Activated CD8-positive, alpha-beta memory T cell treated with anti-CD3 and anti-CD28 coated beads, Interleukin-2, amount 10 ng/mL, durations not matched to agents 7 days and 5 days (primary cell): ENCODE results near the gene BGLAP. TPM values are rescaled to one million over a fixed set of nuclear protein-coding genes. Genes with fewer than 3 reads are reported as not detected.
A peak's percentile ranks its signal among the peaks of the same experiment; 100 is the strongest.

ENCODE experiments used
- ATAC-seq: fragments of 150-1000 bp; cut with Tn5 transposase; one replicate; pipeline ENCODE4 v1.10.0; 2021; ENCODE audit warnings: moderate library complexity
- CTCF ChIA-PET: fragments of 350-600 bp; sonication (Branson Sonifier 250); formaldehyde crosslinking; loops from one replicate; lab custom pipeline; 2021; ENCODE audit warnings: antibody characterized with exemption; lab: Charles Lee
- DNase-seq: peaks from one replicate; pipeline ENCODE4 v3.0.0-alpha.2; 2020
- H3K27ac Mint-ChIP-seq: one replicate; pipeline ENCODE4 v1.8.0; 2021; ENCODE audit warnings: mild to moderate bottlenecking, mixed read lengths
- H3K27me3 Mint-ChIP-seq: one replicate; pipeline ENCODE4 v1.8.0; 2021; ENCODE audit warnings: mixed read lengths
- H3K36me3 Mint-ChIP-seq: one replicate; pipeline ENCODE4 v1.8.0; 2021; ENCODE audit warnings: mild to moderate bottlenecking, mixed read lengths
- H3K4me1 Mint-ChIP-seq: one replicate; pipeline ENCODE4 v1.8.0; 2021; ENCODE audit warnings: mixed read lengths
- H3K4me3 Mint-ChIP-seq: one replicate; pipeline ENCODE4 v1.8.0; 2021; ENCODE audit warnings: mild to moderate bottlenecking, moderate library complexity, mixed read lengths
- H3K9me3 Mint-ChIP-seq: one replicate; pipeline ENCODE4 v1.8.0; 2022; ENCODE audit warnings: low read depth, mixed read lengths
- total RNA-seq, 2 experiments: library from RNA; stranded (reverse); gene quantifications; one replicate each; pipeline ENCODE4 v1.2.3, GENCODE V29; 2021

Gene BGLAP
- total RNA-seq, 2 experiments from 2014 or later, result 0.93 to 1.0 TPM

- no peaks in the 10 kb centered on the region for H3K4me1 Mint-ChIP-seq
- H3K27me3 Mint-ChIP-seq, result no peaks in the 10 kb centered on the region
- no peaks in the 10 kb centered on the region for H3K9me3 Mint-ChIP-seq
- CTCF ChIA-PET, result no interaction called here
- no peak for DNase-seq
- no peak for ATAC-seq
- H3K27ac Mint-ChIP-seq, result no peak overlapping the region
- peaks cover 56% of the 10 kb centered on the region for H3K36me3 Mint-ChIP-seq
- no peak overlapping the region for H3K4me3 Mint-ChIP-seq
These were observed 24.1 kb downstream of the BGLAP start for GRCh38 chr1:156266051-156266450.

GRCh38 chr1:156268336-156268735 is 26.4 kb downstream of the BGLAP start:
- Mint-ChIP-seq H3K4me3 (no peak overlapping the region), H3K36me3 (peaks cover 54% of the 10 kb centered on the region), H3K9me3 (no peaks in the 10 kb centered on the region), H3K27ac (no peak overlapping the region), H3K4me1 (no peaks in the 10 kb centered on the region), H3K27me3 (no peaks in the 10 kb centered on the region)
- CTCF ChIA-PET, result interaction anchor here (1.0 kb wide), 1 partner anchor 42 kb away, joined by 3 read pairs; no protein-coding TSS in a partner anchor
- DNase-seq, result no peak
- ATAC-seq, result no peak

- H3K4me1 Mint-ChIP-seq, result no peaks in the 10 kb centered on the region
- H3K9me3 Mint-ChIP-seq, result no peaks in the 10 kb centered on the region
- no peak overlapping the region for H3K27ac Mint-ChIP-seq
- ATAC-seq (no peak), DNase-seq (no peak)
- CTCF ChIA-PET, result interaction anchor here (1.1 kb wide), 1 partner anchor 45 kb away, joined by 4 read pairs; no protein-coding TSS in a partner anchor
- H3K27me3 Mint-ChIP-seq, result no peaks in the 10 kb centered on the region
- H3K36me3 Mint-ChIP-seq, result peaks cover 57% of the 10 kb centered on the region
- no peak overlapping the region for H3K4me3 Mint-ChIP-seq
These were observed 28.3 kb downstream of the BGLAP start for GRCh38 chr1:156270314-156270713.

- ATAC-seq, result no peak
- H3K4me3 Mint-ChIP-seq, result no peak overlapping the region
- peaks cover 53% of the 10 kb centered on the region for H3K36me3 Mint-ChIP-seq
- H3K27ac Mint-ChIP-seq, result no peak overlapping the region
- H3K9me3 Mint-ChIP-seq, result no peaks in the 10 kb centered on the region
- DNase-seq, result no peak
- H3K4me1 Mint-ChIP-seq, result peaks cover 17% of the 10 kb centered on the region
- CTCF ChIA-PET, result interaction anchor here (0.8 kb wide), 1 partner anchor 55 kb away, joined by 6 read pairs; no protein-coding TSS in a partner anchor
- H3K27me3 Mint-ChIP-seq, result no peaks in the 10 kb centered on the region
These were observed 34.5 kb downstream of the BGLAP start for GRCh38 chr1:156276532-156276931.

GRCh38 chr1:156276966-156277381 is 35.0 kb downstream of the BGLAP start:
- CTCF ChIA-PET, result no interaction called here

GRCh38 chr1:156279837-156280236 is 37.9 kb downstream of the BGLAP start:
- Mint-ChIP-seq H3K9me3 (no peaks in the 10 kb centered on the region), H3K27ac (no peak overlapping the region), H3K4me3 (no peak overlapping the region), H3K27me3 (no peaks in the 10 kb centered on the region), H3K36me3 (peaks cover 28% of the 10 kb centered on the region), H3K4me1 (peaks cover 38% of the 10 kb centered on the region)
- CTCF ChIA-PET, result interaction anchor here (0.8 to 2.0 kb wide), 4 partner anchors 20 to 150 kb away, joined by 3 to 5 read pairs (median 4); no protein-coding TSS in a partner anchor
- ATAC-seq (no peak), DNase-seq (no peak)

More at GRCh38 chr1:156276966-156277381, 35.0 kb downstream of the BGLAP start:
- no peak overlapping the region for H3K4me3 Mint-ChIP-seq
- H3K27me3 Mint-ChIP-seq, result no peaks in the 10 kb centered on the region
- DNase-seq (no peak), ATAC-seq (no peak)
- H3K27ac Mint-ChIP-seq, result no peak overlapping the region
- H3K9me3 Mint-ChIP-seq, result no peaks in the 10 kb centered on the region
- H3K36me3 Mint-ChIP-seq, result peaks cover 51% of the 10 kb centered on the region
- H3K4me1 Mint-ChIP-seq, result peaks cover 19% of the 10 kb centered on the region

GRCh38 chr1:156281281-156281680 is 39.3 kb downstream of the BGLAP start:
- peak; percentile 45 for ATAC-seq
- Mint-ChIP-seq H3K27me3 (no peaks in the 10 kb centered on the region), H3K4me1 (peaks cover 39% of the 10 kb centered on the region), H3K9me3 (no peaks in the 10 kb centered on the region), H3K27ac (peak overlapping the region; percentile 91), H3K4me3 (peak overlapping the region; percentile 94), H3K36me3 (peaks cover 24% of the 10 kb centered on the region)
- peak; percentile 80 for DNase-seq
- CTCF ChIA-PET, result interaction anchor here (0.5 to 5.5 kb wide), 7 partner anchors 38 to 254 kb away, joined by 3 to 24 read pairs (median 7); no protein-coding TSS in a partner anchor

GRCh38 chr1:156281693-156282478 is 39.9 kb downstream of the BGLAP start:
- Mint-ChIP-seq H3K4me1 (peaks cover 39% of the 10 kb centered on the region), H3K4me3 (peak overlapping the region; percentile 94)
- ATAC-seq, result no peak

GRCh38 chr1:156282479-156283222 is 40.7 kb downstream of the BGLAP start, which contains the start of gene SMG5:
SMG5 (minus strand) TSS chr1:156282825; CDS start chr1:156282680, 145 bp downstream.
- Mint-ChIP-seq H3K9me3 (no peaks in the 10 kb centered on the region), H3K36me3 (peaks cover 15% of the 10 kb centered on the region), H3K27me3 (no peaks in the 10 kb centered on the region), H3K4me3 (peak within 1 kb of the TSS; percentile 94), H3K4me1 (peaks cover 39% of the 10 kb centered on the region), H3K27ac (peak within 1 kb of the TSS; percentile 91)
- DNase-seq (peak; percentile 99), ATAC-seq (peak; percentile 92)
- CTCF ChIA-PET, result interaction anchor here (0.7 to 5.5 kb wide), 20 partner anchors 9 to 361 kb away, joined by 3 to 24 read pairs (median 4); partner anchors contain the start of gene PMF1

More at GRCh38 chr1:156281693-156282478, 39.9 kb downstream of the BGLAP start:
- H3K36me3 Mint-ChIP-seq, result peaks cover 18% of the 10 kb centered on the region
- H3K27me3 Mint-ChIP-seq, result no peaks in the 10 kb centered on the region
- H3K27ac Mint-ChIP-seq, result peak overlapping the region; percentile 91
- DNase-seq, result peak; percentile 46
- no peaks in the 10 kb centered on the region for H3K9me3 Mint-ChIP-seq
- CTCF ChIA-PET, result interaction anchor here (0.5 to 5.5 kb wide), 17 partner anchors 15 to 253 kb away, joined by 3 to 24 read pairs (median 4); partner anchors contain the start of gene PMF1

- H3K4me1 Mint-ChIP-seq, result peaks cover 39% of the 10 kb centered on the region
- H3K4me3 Mint-ChIP-seq, result peak overlapping the region; percentile 94
- H3K36me3 Mint-ChIP-seq, result peaks cover 7% of the 10 kb centered on the region
- peak overlapping the region; percentile 91 for H3K27ac Mint-ChIP-seq
- ATAC-seq (no peak), DNase-seq (no peak)
- CTCF ChIA-PET, result interaction anchor here (0.6 to 5.5 kb wide), 15 partner anchors 9 to 360 kb away, joined by 3 to 24 read pairs (median 4); no protein-coding TSS in a partner anchor
- H3K27me3 Mint-ChIP-seq, result no peaks in the 10 kb centered on the region
- H3K9me3 Mint-ChIP-seq, result no peaks in the 10 kb centered on the region
These were observed 41.5 kb downstream of the BGLAP start for GRCh38 chr1:156283521-156283920.

- CTCF ChIA-PET, result interaction anchor here (0.6 to 5.5 kb wide), 5 partner anchors 9 to 1074 kb away, joined by 3 to 24 read pairs (median 11); no protein-coding TSS in a partner anchor
- no peaks in the 10 kb centered on the region for H3K9me3 Mint-ChIP-seq
- H3K4me3 Mint-ChIP-seq, result peak within 1 kb of the TSS; percentile 94
- peaks cover 39% of the 10 kb centered on the region for H3K4me1 Mint-ChIP-seq
- H3K27ac Mint-ChIP-seq, result peak within 1 kb of the TSS; percentile 91
- H3K36me3 Mint-ChIP-seq, result peaks cover 8% of the 10 kb centered on the region
- no peak for ATAC-seq
- H3K27me3 Mint-ChIP-seq, result no peaks in the 10 kb centered on the region
- DNase-seq, result no peak
These were observed 42.1 kb downstream of the BGLAP start, which contains the start of gene TMEM79 for GRCh38 chr1:156284112-156284511. TMEM79 (plus strand) TSS chr1:156284325; CDS start chr1:156285227, 902 bp downstream.

GRCh38 chr1:156284757-156285156 is 42.8 kb downstream of the BGLAP start:
- peaks cover 38% of the 10 kb centered on the region for H3K4me1 Mint-ChIP-seq
- peaks cover 7% of the 10 kb centered on the region for H3K36me3 Mint-ChIP-seq
- CTCF ChIA-PET, result interaction anchor here (0.9 to 5.5 kb wide), 4 partner anchors 10 to 59 kb away, joined by 4 to 24 read pairs (median 12); partner anchors contain the start of gene GLMP
- no peak for ATAC-seq
- no peaks in the 10 kb centered on the region for H3K9me3 Mint-ChIP-seq
- H3K27ac Mint-ChIP-seq, result no peak overlapping the region
- DNase-seq, result no peak
- no peaks in the 10 kb centered on the region for H3K27me3 Mint-ChIP-seq
- no peak overlapping the region for H3K4me3 Mint-ChIP-seq
